Measurements from ENCODE around the gene SLC35B3. TPM values are rescaled to one million over a fixed set of nuclear protein-coding genes. Genes with fewer than 3 reads are reported as not detected.
"Not testable (repeated sequence)": the region's sequence is repeated elsewhere in the genome, so short reads cannot be mapped to it uniquely, and the experiment has no call there.

SLC35B3 gene
- total and polyA plus RNA-seq, 2 experiments from 2014 or later = 33.9 to 52.9 TPM

DNA sequence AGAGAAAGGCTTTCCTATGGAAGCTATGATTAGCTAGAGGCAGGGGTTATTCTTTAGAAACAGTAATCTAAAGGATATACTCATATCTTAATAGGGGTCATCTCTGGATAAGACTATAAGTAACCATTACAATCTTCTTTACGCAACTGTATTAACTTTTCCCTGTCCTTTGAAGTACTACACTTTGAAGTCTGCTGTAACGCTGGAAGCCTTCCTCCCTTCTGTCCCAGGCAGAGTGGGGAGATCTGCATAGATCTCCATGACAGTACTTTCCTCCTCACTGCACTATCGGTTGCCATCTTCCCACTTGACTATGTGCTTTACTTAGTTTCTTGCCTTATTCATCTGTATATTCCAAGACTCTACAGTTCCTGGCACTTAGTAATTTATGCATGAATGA is 20.1 kb downstream of the SLC35B3 start:
- Histone ChIP-seq H3K9me2 (ENCODE audit: insufficient read depth) (no peaks in the 10 kb centered on the region), H3K4me2 (ENCODE audit: unreplicated experiment) (no peak overlapping the region), H3K27ac (no peak overlapping the region), H3K9me3 (ENCODE audit: low read depth) (no peaks in the 10 kb centered on the region), H3K79me2 (ENCODE audit: insufficient read depth) (no peaks in the 10 kb centered on the region), H3K4me1 (ENCODE audit: insufficient read depth) (no peaks in the 10 kb centered on the region), H3K27me3 (replicated peaks; ENCODE audit: insufficient read depth) (no peaks in the 10 kb centered on the region), H3F3A (ENCODE audit: insufficient read depth) (no peaks in the 10 kb centered on the region), H3K36me3 (ENCODE audit: low read depth) (peaks cover 80% of the 10 kb centered on the region), H4K20me1 (ENCODE audit: insufficient read depth) (no peaks in the 10 kb centered on the region), H2AFZ (no peak overlapping the region), H3K4me3 (no peak overlapping the region), H3K9ac (no peak overlapping the region)
- 96 to 100% methylated on average over 3 of the region's 3 CpGs for WGBS, 2 experiments (ENCODE audit: low coverage in 1 of 2, low lambda C conversion rate in 2 of 2, missing lambda C conversion rate in 2 of 2)
- TF ChIP-seq EZH2phosphoT487 (IDR thresholded peaks at IDR 0.05; ENCODE audit: insufficient read depth, low read depth) (no peak), EZH2 (IDR thresholded peaks at IDR 0.05; ENCODE audit: insufficient read depth, poor library complexity, severe bottlenecking) (no peak)
- no peak for DNase-seq
- in situ Hi-C loops (cut with MboI) = no loop called here

- TF ChIP-seq EZH2 (IDR thresholded peaks at IDR 0.05; ENCODE audit: insufficient read depth, poor library complexity, severe bottlenecking) = no peak
- no peak for TF ChIP-seq EZH2phosphoT487 (IDR thresholded peaks at IDR 0.05; ENCODE audit: insufficient read depth, low read depth)
- H3K36me3 ChIP-seq (ENCODE audit: low read depth) = peaks cover 76% of the 10 kb centered on the region
These were observed 20.5 kb downstream of the SLC35B3 start for GRCh38 chr6:8414844-8415243.

GRCh38 chr6:8405946-8406345 is 29.4 kb downstream of the SLC35B3 start:
- WGBS, 2 experiments (ENCODE audit: low coverage in 1 of 2, low lambda C conversion rate in 2 of 2, missing lambda C conversion rate in 2 of 2) = 77 to 80% methylated on average over 4 of the region's 4 CpGs
- H3F3A ChIP-seq (ENCODE audit: insufficient read depth); in situ Hi-C loops (cut with MboI): not testable (repeated sequence)

More at GRCh38 chr6:8414844-8415243, 20.5 kb downstream of the SLC35B3 start:
- Histone ChIP-seq H3K4me3 (no peak overlapping the region), H3K9me3 (ENCODE audit: low read depth) (no peaks in the 10 kb centered on the region), H4K20me1 (ENCODE audit: insufficient read depth) (no peaks in the 10 kb centered on the region), H3K27ac (no peak overlapping the region), H3K27me3 (replicated peaks; ENCODE audit: insufficient read depth) (no peaks in the 10 kb centered on the region), H3K4me1 (ENCODE audit: insufficient read depth) (no peaks in the 10 kb centered on the region), H3K4me2 (ENCODE audit: unreplicated experiment) (no peak overlapping the region), H3K9ac (no peak overlapping the region), H3F3A (ENCODE audit: insufficient read depth) (no peaks in the 10 kb centered on the region), H3K9me2 (ENCODE audit: insufficient read depth) (no peaks in the 10 kb centered on the region), H3K79me2 (ENCODE audit: insufficient read depth) (no peaks in the 10 kb centered on the region), H2AFZ (no peak overlapping the region)
- in situ Hi-C loops (cut with MboI) = no loop called here
- no peak for DNase-seq
- WGBS, 2 experiments (ENCODE audit: low coverage in 1 of 2, low lambda C conversion rate in 2 of 2, missing lambda C conversion rate in 2 of 2) = 85 to 89% methylated on average over 3 of the region's 3 CpGs

GRCh38 chr6:8402546-8402945 is 32.8 kb downstream of the SLC35B3 start:
- no peak for TF ChIP-seq EZH2phosphoT487 (IDR thresholded peaks at IDR 0.05; ENCODE audit: insufficient read depth, low read depth)
- no peak for TF ChIP-seq EZH2 (IDR thresholded peaks at IDR 0.05; ENCODE audit: insufficient read depth, poor library complexity, severe bottlenecking)
- Histone ChIP-seq H3K9me2 (ENCODE audit: insufficient read depth) (no peaks in the 10 kb centered on the region), H3K27ac (no peak overlapping the region), H3K27me3 (replicated peaks; ENCODE audit: insufficient read depth) (no peaks in the 10 kb centered on the region), H3F3A (ENCODE audit: insufficient read depth) (no peaks in the 10 kb centered on the region), H4K20me1 (ENCODE audit: insufficient read depth) (no peaks in the 10 kb centered on the region), H3K9ac (no peak overlapping the region), H3K9me3 (ENCODE audit: low read depth) (no peaks in the 10 kb centered on the region), H3K36me3 (ENCODE audit: low read depth) (no peaks in the 10 kb centered on the region), H3K4me1 (ENCODE audit: insufficient read depth) (no peaks in the 10 kb centered on the region; the same call in 1 of the 2 replicates), H2AFZ (no peak overlapping the region), H3K79me2 (ENCODE audit: insufficient read depth) (no peaks in the 10 kb centered on the region), H3K4me2 (ENCODE audit: unreplicated experiment) (no peak overlapping the region), H3K4me3 (no peak overlapping the region)
- DNase-seq = no peak
- WGBS, 2 experiments (ENCODE audit: low coverage in 1 of 2, low lambda C conversion rate in 2 of 2, missing lambda C conversion rate in 2 of 2) = 100% methylated on average over 1 of the region's 1 CpG
- in situ Hi-C loops (cut with MboI) = no loop called here

More at GRCh38 chr6:8405946-8406345, 29.4 kb downstream of the SLC35B3 start:
- H3K9me3 ChIP-seq (ENCODE audit: low read depth); H3K79me2 ChIP-seq (ENCODE audit: insufficient read depth); H3K27ac ChIP-seq; H4K20me1 ChIP-seq (ENCODE audit: insufficient read depth); H3K4me2 ChIP-seq (ENCODE audit: unreplicated experiment); H3K27me3 ChIP-seq (replicated peaks; ENCODE audit: insufficient read depth); H3K4me1 ChIP-seq (ENCODE audit: insufficient read depth); H3K4me3 ChIP-seq; H3K9ac ChIP-seq; H3K36me3 ChIP-seq (ENCODE audit: low read depth); H2AFZ ChIP-seq; H3K9me2 ChIP-seq (ENCODE audit: insufficient read depth): not testable (repeated sequence)
- peak; percentile 39 for DNase-seq

DNA sequence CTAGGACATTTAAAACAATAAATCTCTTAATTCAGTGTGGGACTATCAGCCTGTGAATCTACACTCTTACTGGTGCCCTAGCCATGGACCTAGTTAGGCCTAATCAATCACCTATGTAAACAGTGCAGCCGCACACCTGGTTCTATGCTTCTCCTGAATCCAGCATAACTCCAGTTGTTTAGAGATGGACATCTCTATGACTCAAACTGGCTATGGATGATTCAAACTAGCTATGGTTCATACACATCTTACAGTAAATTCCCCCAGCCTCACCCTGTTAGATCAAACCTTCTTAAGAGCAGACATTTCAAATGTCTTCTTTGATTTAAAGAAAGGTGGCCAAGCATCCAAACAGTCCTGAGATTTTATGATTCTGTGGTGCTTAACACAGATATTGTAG is 34.7 kb downstream of the SLC35B3 start:
- no peak overlapping the region for H3K4me2 ChIP-seq (ENCODE audit: unreplicated experiment)
- no peak overlapping the region for H3K27ac ChIP-seq
- no peak for DNase-seq
- TF ChIP-seq EZH2 (IDR thresholded peaks at IDR 0.05; ENCODE audit: insufficient read depth, poor library complexity, severe bottlenecking) (no peak), EZH2phosphoT487 (IDR thresholded peaks at IDR 0.05; ENCODE audit: insufficient read depth, low read depth) (no peak)
- H3K36me3 ChIP-seq (ENCODE audit: low read depth) = no peaks in the 10 kb centered on the region
- 91 to 96% methylated on average over 1 of the region's 1 CpG for WGBS, 2 experiments (ENCODE audit: low coverage in 1 of 2, low lambda C conversion rate in 2 of 2, missing lambda C conversion rate in 2 of 2)
- no peak overlapping the region for H2AFZ ChIP-seq
- in situ Hi-C loops (cut with MboI) = no loop called here
- H3K27me3 ChIP-seq (replicated peaks; ENCODE audit: insufficient read depth) = no peaks in the 10 kb centered on the region
- no peaks in the 10 kb centered on the region for H3K9me3 ChIP-seq (ENCODE audit: low read depth)
- H3K79me2 ChIP-seq (ENCODE audit: insufficient read depth) = no peaks in the 10 kb centered on the region
- no peaks in the 10 kb centered on the region for H4K20me1 ChIP-seq (ENCODE audit: insufficient read depth)
- H3K4me1 ChIP-seq (ENCODE audit: insufficient read depth) = no peaks in the 10 kb centered on the region; the same call in 1 of the 2 replicates
- no peaks in the 10 kb centered on the region for H3K9me2 ChIP-seq (ENCODE audit: insufficient read depth)
- H3K4me3 ChIP-seq = no peak overlapping the region
- no peak overlapping the region for H3K9ac ChIP-seq
- H3F3A ChIP-seq (ENCODE audit: insufficient read depth) = no peaks in the 10 kb centered on the region

Data from GM23248 (cell line).